HEK293T (cell line): ENCODE results near the gene SPAG6.

Source experiments
- CTCF ChIA-PET: fragments of 350-600 bp; formaldehyde crosslinking; extraction: SDS; loops from one replicate; lab custom pipeline; 2021; ENCODE audit warnings: antibody characterized with exemption, inconsistent platforms; lab: Yijun Ruan, JAX
- POLR2A ChIA-PET: fragments of 350-600 bp; formaldehyde crosslinking; extraction: SDS; loops from one replicate; lab custom pipeline; 2020; ENCODE audit warnings: antibody characterized with exemption, inconsistent platforms; lab: Yijun Ruan, JAX
- DNase-seq: peaks from one replicate; pipeline ENCODE4 v3.0.0; 2012; ENCODE audit warnings: mixed read lengths; ENCODE audit errors: extremely low spot score
- ARNT ChIP-seq: fragments of 450-650 bp; IDR thresholded peaks from 2 replicates; pipeline ENCODE4 v1.6.1; 2017; ENCODE audit warnings: mild to moderate bottlenecking
- CTBP1 ChIP-seq: fragments of 450-650 bp; IDR thresholded peaks from 2 replicates; pipeline ENCODE4 v1.6.1; 2016; ENCODE audit warnings: borderline replicate concordance
- ELF4 ChIP-seq: fragments of 450-650 bp; IDR thresholded peaks from 2 replicates; pipeline ENCODE4 v1.6.1; 2017; ENCODE audit warnings: antibody characterized with exemption
- FOXA1 ChIP-seq: fragments of 450-650 bp; IDR thresholded peaks from 2 replicates; pipeline ENCODE4 v1.6.1; 2016; ENCODE audit warnings: mild to moderate bottlenecking
- FOXK2 ChIP-seq: fragments of 450-650 bp; IDR thresholded peaks from 2 replicates; pipeline ENCODE4 v1.6.1; 2016; ENCODE audit warnings: mild to moderate bottlenecking
- FOXM1 ChIP-seq: fragments of 450-650 bp; IDR thresholded peaks from 2 replicates; pipeline ENCODE4 v1.6.1; 2017; ENCODE audit warnings: mild to moderate bottlenecking, borderline replicate concordance
- HDGF ChIP-seq: fragments of 450-650 bp; IDR thresholded peaks from 2 replicates; pipeline ENCODE4 v1.6.1; 2017; ENCODE audit warnings: antibody characterized with exemption, borderline replicate concordance
- L3MBTL2 ChIP-seq: fragments of 450-650 bp; conservative IDR thresholded peaks from 2 replicates; pipeline ENCODE4 v1.6.1; 2016; ENCODE audit warnings: mild to moderate bottlenecking
- LEF1 ChIP-seq: fragments of 450-650 bp; IDR thresholded peaks from 2 replicates; pipeline ENCODE4 v1.6.1; 2017; ENCODE audit warnings: mild to moderate bottlenecking, borderline replicate concordance
- NFRKB ChIP-seq: fragments of 450-650 bp; IDR thresholded peaks from 2 replicates; pipeline ENCODE4 v1.6.1; 2016; ENCODE audit warnings: mild to moderate bottlenecking, moderate library complexity
- PKNOX1 ChIP-seq: fragments of 450-650 bp; IDR thresholded peaks from 2 replicates; pipeline ENCODE4 v1.6.1; 2016
- SP1 ChIP-seq: fragments of 450-650 bp; IDR thresholded peaks from 2 replicates; pipeline ENCODE4 v1.6.1; 2017
- SUZ12 ChIP-seq: fragments of 450-650 bp; IDR thresholded peaks from 2 replicates; pipeline ENCODE4 v1.6.1; 2016; ENCODE audit warnings: mild to moderate bottlenecking
- TARDBP ChIP-seq: fragments of 450-650 bp; IDR thresholded peaks from 2 replicates; pipeline ENCODE4 v1.6.1; 2016
- ZNF384 ChIP-seq: fragments of 450-650 bp; IDR thresholded peaks from 2 replicates; pipeline ENCODE4 v1.6.1; 2016

SPAG6 gene

GRCh38 chr10:22335173-22335933 is 9.9 kb upstream of the SPAG6 start:
- no peak for DNase-seq
- ChIA-PET CTCF (no interaction called here), POLR2A (interaction anchor here (0.8 kb wide), 1 partner anchor 19 kb away, joined by 3 read pairs; the partner anchor contains the start of gene COMMD3)
- TF ChIP-seq CTBP1 (no peak), SUZ12 (no peak), ELF4 (no peak), PKNOX1 (no peak), NFRKB (no peak), L3MBTL2 (no peak), LEF1 (no peak), SP1 (no peak), ARNT (no peak), FOXM1 (no peak)

- CTCF ChIA-PET, result interaction anchor here (1.1 kb wide), 1 partner anchor 216 kb away, joined by 3 read pairs; no protein-coding TSS in a partner anchor
- POLR2A ChIA-PET, result interaction anchor here (0.9 to 1.4 kb wide), 3 partner anchors 16 to 215 kb away, joined by 3 to 4 read pairs (median 4); no protein-coding TSS in a partner anchor
- DNase-seq, result no peak
- TF ChIP-seq TARDBP (no peak), HDGF (no peak), FOXK2 (no peak), LEF1 (no peak), ELF4 (no peak), L3MBTL2 (no peak), ZNF384 (no peak), PKNOX1 (no peak), FOXA1 (no peak), FOXM1 (no peak)
These were observed 7.0 kb upstream of the SPAG6 start for GRCh38 chr10:22338185-22338900.

GRCh38 chr10:22338931-22339330 is 6.4 kb upstream of the SPAG6 start:
- TF ChIP-seq FOXA1, result no peak
- no peak for TF ChIP-seq LEF1
- TF ChIP-seq HDGF, result no peak
- TF ChIP-seq NFRKB, result no peak
- no peak for TF ChIP-seq SUZ12
- no peak for TF ChIP-seq FOXM1
- no peak for TF ChIP-seq PKNOX1
- TF ChIP-seq ZNF384, result no peak
- DNase-seq, result no peak
- POLR2A ChIA-PET, result interaction anchor here (0.9 to 1.4 kb wide), 3 partner anchors 17 to 214 kb away, joined by 3 to 4 read pairs (median 4); no protein-coding TSS in a partner anchor
- CTCF ChIA-PET, result no interaction called here

- ChIA-PET POLR2A (interaction anchor here (0.6 to 2.2 kb wide), 23 partner anchors 8 to 342 kb away, joined by 3 to 16 read pairs (median 5); partner anchors contain the start of genes BMI1 and COMMD3), CTCF (interaction anchor here (0.6 to 0.7 kb wide), 2 partner anchors 222 to 301 kb away, joined by 5 to 10 read pairs; no protein-coding TSS in a partner anchor)
- TF ChIP-seq NFRKB (no peak), L3MBTL2 (peak; percentile 53)
- no peak for DNase-seq
These were observed 5.5 kb upstream of the SPAG6 start for GRCh38 chr10:22339761-22340328.

GRCh38 chr10:22340329-22341189 is 4.7 kb upstream of the SPAG6 start:
- CTCF ChIA-PET, result interaction anchor here (0.6 kb wide), 1 partner anchor 301 kb away, joined by 5 read pairs; no protein-coding TSS in a partner anchor
- POLR2A ChIA-PET, result interaction anchor here (0.6 to 2.2 kb wide), 27 partner anchors 9 to 343 kb away, joined by 3 to 16 read pairs (median 4); partner anchors contain the start of genes BMI1 and COMMD3
- TF ChIP-seq ELF4, result no peak
- peak; percentile 99 for TF ChIP-seq ZNF384
- TF ChIP-seq TARDBP, result no peak
- peak; percentile 71 for DNase-seq
